HG03354 (cell line): ENCODE results near the gene NEDD9.

Source experiments
- ATAC-seq: cut with Tn5 transposase; IDR thresholded peaks from one replicate; pipeline ENCODE4 v1.9.1; 2021; ENCODE audit warnings: mild to moderate bottlenecking; ENCODE audit not compliant: unreplicated experiment, poor library complexity, severe bottlenecking

The NEDD9 gene

DNA sequence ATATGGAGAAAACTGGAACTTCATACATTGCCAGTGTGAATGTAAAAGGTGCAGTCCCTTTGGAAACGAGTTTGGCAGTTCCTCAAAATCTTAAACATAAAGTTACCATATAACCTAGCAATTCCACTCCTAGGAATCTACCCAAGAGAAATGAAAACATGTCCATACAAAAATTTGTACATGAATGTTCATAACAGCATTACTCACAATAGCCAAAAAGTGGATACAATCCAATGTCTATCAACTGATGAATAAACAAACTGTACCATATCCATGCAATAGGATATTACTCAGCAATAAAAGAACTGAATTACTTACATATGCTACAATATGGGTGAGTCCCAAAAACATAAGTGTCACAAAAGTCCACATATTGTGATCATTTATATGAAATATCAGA lies 72.3 kb downstream of the NEDD9 start:
- ATAC-seq: no peak

DNA sequence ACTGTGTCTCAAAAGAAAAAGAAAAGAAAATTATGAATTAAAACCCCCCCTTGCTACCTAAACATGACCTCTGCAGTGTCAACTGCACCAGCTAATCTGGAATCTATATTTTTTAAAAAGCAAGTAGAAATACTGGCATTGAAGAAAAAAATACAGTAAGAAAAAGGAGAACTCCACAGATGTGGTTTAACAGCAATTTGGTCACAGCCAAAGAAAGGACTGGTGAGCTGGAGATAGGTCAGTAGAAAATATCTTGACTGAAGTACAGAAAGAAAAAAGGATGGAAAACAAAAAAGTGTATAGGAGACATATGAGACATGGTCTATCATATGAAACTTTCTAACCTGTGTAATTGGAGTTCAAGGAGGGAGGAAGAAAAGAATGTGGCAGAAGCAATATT lies 76.9 kb downstream of the NEDD9 start:
- no peak for ATAC-seq

DNA sequence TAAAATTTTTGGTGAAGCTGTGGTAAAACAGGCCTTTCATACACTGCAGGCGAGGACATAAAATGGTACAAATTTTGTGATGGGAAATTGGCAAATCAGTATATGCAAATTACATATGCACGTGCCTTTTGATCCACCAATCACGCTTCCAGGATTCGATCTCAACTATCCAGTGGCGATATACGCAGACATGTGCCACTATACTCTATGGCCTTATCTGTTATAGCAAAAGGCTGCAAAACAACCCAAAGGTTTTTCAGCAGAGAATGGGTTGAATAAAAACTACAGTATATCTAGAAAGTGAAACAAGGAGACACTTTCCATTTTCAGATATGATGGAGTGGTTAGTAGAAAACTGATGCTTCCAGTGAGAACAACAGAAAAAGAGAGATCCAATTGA lies 79.0 kb downstream of the NEDD9 start:
- no peak for ATAC-seq

DNA sequence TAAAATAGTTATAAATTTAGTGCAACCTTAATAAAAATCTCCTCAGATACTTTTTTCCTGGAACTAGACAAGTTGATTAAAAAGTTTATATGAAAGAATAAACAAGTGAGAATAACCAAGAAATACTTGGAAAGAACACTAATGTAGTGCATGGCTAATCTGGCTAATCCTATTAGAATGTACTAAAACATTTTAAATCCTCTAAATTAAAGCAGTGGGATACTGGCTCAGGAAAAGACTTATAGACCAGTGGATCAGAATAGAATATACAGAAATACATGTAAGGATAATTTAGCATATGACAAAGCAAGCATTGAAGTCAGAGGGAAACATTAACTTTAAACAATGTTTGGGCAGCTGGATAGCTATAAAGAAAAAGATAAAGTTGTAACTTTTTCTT lies 79.9 kb downstream of the NEDD9 start:
- no peak for ATAC-seq

DNA sequence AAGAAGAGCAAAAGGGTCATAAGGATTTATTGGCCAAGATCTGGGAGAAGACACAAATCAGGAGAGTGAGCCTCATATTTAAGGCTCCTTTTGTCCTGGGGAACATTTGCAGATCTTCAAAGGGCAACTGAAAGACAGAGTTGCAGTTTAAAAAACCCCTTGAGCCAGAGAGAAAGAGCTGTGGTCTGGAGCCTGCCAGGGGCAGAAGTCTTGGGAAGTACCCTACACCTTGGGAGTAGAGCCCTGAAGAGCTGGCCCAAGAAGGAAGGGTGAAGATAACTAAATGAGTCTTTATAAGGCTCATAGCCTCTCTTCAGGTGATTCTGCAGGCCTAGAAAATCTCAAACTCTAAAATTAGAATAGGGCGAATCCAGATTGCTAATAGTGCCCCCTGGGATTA lies 81.0 kb downstream of the NEDD9 start:
- ATAC-seq: no peak

DNA sequence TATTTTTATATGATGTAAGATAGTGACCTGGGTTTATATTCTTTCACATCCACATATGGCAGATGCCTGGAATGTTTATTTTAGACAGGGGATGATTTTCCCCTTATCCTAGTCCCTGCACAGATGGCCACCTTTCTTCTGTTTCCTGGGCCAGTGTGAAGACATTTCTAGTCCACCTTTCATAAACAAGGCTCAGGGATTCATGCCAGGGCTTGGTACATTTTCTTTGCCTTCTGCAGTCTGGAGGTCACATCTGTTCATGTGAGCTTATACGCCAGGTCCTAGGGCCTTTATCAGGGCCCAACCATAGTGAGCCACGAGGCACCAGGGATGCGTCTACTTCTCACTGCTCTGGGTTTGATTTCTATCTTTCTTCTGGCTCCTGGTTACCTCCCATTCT lies 82.9 kb downstream of the NEDD9 start:
- ATAC-seq: no peak

DNA sequence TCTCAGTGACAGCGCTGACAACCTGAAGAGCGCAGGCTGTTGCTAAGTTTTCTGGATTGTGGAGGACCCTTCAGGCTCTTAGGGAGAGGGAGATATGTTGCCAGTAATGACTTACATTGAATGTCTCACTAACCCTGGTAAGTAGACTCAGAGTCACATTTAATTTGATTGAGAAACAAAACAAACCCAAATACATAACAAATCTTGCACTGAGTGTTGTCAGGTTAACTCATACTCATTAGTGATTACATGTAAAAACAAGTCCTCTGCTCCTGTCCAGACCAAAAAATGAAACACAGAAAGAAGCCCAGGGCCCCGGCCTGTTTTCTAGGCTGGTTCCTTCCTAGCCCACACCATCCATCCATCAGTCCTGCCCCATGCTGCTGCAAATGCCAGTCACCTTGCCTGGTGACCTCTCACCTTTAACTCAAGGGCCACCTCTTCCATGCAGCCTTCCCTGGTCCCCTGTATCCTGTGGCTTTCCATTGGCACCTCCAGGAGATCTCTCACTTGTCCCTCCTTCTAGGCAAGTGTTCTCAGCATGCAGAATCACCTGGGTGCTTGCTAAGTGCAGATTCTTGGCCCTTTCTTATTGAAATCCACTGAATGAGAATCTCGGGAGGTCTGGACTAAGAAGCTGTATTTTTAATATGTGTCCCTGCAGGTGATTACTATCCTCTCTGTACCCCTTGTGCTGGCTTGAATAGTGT lies 86.2 kb downstream of the NEDD9 start:
- ATAC-seq: no peak

DNA sequence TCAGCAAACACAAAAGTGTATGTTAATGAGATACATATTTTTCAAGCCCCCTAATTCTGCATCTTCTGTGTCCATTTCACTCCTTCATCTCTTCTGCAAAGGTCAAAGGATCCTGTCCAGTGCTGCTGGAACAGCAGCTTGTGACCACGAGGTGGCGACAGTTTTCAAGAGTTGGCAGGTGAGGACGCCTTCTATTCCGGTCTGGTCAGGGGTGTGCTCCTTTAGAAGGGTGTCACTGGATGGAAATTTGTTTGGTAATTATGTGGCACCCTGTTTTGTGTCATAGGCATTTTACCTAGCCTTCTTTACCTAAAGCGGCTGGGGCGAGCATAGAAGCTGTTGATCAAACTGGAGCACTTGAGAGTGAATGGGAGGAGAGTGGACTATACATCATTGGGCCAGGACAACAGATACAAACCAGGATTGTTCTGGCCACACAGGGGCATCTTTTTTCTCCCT lies 88.0 kb downstream of the NEDD9 start:
- ATAC-seq: peak; percentile 84

DNA sequence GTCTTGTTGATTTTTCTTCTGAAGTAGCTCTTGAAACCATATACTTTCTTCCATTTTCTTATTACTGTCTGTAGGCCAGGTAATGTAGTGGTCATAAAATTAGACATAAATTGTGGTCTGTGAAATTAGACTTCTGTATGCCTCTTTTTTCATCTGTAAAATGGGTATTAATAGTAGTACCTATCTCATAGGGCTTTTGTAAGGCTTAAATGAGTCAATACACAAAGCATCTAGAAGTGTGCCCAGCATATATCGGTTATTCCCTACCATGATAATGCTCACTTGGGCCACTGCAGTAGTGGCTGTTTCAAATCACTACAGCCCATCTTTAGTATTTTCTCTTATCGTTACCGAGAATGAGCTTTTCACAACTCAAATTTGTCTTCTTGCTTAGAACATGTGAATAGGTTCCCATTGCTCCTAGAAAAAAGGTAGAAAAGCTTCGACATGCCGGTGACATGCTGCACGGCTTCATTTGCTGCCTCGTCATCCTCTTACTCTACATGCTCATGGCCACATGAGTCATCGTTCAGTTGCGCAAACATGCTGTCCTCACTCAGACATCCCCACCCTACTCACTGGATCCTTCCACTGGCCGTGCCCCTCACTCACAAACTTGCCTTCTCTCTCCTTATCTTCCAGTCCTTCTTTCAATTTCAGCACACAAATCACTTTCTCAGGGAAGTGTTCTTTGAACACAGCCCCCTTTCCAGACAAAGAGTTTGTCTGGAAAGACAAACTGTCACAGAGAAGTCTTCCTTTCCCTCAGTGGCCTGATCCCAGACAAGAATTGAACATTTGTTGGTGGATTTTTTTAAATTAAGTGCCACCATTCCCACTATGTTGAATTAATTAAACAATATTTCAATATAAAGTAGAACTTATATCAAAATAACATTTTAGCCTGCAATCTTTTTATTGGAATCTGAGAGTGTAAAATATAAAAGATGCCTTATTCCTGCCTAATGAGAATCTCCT lies 88.8 kb downstream of the NEDD9 start:
- ATAC-seq: no peak

DNA sequence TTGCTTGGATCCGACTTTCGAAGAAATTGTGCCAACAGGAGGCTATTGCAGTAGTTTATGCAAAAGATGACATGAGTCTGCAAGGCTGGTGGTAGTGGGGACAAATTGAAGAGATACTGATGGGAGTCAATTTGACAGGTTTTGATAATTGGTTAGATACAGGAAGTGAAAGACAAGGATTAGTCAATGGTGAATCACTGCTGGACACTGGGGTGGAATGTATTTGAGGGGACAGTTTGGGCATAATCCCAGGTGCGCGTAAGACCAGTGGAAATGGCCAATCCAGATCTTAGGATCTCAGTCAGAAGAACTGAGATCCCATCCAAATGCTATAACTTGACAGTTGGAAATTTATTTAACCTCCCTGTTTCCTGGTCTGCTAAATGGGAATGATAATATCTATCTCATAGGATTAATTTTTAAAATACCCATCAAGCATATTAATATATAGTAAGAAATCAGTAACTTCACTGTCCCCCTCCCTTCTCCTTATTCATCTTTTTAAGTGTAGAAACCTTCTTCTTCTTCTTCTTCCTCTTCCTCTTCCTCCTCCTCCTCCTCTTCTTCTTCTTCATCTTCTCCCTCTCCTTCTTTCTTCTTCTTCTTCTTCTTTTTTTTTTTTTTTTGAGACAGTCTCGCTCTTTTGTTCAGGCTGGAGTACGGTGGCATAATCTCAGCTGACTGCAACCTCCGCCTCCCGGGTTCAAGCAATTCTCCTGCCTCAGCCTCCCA lies 90.0 kb downstream of the NEDD9 start:
- ATAC-seq: no peak

DNA sequence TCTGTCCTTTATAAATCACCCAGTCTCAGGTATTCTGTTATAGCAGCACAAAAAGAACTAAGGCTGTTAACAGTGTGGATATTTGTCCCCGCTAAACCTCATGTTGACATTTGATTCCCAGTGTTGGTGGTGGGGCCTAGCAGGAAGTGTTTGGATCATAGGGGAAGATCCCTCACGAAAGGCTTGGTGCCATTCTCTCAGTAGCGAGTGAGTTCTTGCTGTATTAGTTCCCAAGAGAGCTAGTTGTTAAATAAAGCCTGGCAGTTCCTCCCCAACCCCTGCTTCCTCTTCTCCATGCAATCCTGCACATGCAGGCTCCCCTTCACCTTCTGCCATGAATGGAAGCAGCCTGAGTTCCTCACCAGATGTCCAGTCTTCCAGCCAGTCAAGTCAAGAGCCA lies 91.2 kb downstream of the NEDD9 start:
- no peak for ATAC-seq

DNA sequence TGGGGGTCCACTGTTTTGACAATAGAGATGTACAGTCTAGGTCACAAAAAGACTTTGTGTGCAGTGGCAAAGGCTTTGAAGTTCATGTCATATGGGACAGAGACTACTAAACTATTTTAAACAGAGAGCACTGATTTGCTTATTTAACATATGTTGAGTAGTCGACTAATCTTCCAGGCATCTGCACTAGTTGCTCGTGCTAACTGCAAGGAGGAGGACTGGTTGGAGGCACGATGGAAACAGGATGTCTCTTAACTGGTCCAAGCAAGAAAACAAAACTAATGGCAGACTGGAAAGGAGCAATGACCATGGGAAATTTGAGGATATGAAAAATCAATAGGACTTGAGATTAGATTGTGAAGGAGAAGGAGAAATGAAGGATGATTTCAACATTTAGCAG lies 92.4 kb downstream of the NEDD9 start:
- ATAC-seq: no peak

DNA sequence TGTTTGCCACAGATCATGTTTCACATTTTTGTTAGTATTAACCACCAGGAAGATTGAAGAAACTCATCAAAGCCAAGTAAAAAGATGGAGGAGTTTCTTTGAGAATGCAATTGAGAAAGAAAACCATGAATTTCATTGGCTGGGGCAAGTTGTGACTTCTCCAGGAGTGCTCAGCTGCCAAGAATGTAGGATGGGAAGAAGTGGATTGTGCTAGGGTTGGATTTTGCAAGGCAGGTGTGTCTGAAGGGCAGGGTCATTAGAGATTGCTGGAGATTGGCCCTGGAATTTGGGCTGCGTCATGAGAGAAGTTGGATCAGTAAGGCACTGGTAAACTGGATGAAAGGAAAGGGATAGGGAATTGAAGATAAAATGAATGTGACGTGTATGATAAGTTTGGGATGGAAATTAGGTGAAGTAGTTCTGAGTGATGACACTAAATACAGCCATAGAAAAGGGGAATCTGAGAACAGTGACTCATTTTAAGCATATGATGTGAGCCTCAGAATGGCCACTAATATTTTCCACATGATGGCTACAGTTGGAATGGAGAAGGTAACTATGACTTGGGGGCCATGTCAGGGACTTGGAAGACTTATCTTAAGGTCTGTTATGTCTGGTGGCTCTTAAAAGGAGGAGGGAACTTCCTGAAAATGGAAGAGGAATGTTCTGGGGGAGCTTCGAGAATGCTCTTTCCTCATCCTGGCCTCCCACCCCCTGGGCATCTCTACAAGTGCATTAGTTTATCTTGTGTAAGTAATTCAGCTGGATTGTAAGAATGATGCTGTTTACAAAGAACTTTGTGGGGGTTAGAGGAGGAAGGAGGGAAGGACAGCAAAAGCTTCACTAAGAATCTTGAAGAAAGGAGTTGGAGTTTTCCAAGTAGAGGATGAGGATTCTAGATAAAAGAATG lies 93.2 kb downstream of the NEDD9 start:
- peak; percentile 61 for ATAC-seq

DNA sequence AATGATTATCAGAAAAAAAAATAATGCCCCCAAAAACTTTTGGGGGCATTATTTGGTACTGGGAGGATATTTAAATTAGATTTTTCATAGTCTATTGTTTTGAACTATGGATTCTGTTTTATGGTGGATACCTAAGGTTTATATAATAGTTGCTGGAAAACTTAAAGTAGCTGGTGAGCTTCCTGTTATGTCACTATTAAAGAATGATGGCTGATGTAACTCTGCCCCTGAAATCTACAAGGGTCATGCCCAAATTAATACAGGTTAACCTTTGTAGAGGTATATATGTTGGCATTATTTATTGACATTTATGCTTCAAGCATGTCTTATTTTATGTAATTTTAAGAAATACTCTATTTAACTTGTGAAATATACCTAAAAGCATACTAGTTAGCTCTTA lies 95.7 kb downstream of the NEDD9 start:
- ATAC-seq: no peak
